NCI-H1417 (cell line): ENCODE measurements around the gene WDR54.
A peak's percentile ranks its signal among the peaks of the same experiment; 100 is the strongest.

Experiments
- DNase-seq, 3 experiments: peaks; one replicate each; lab custom pipeline; 2025; lab: John Stamatoyannopoulos, UW

The WDR54 gene, protein sequence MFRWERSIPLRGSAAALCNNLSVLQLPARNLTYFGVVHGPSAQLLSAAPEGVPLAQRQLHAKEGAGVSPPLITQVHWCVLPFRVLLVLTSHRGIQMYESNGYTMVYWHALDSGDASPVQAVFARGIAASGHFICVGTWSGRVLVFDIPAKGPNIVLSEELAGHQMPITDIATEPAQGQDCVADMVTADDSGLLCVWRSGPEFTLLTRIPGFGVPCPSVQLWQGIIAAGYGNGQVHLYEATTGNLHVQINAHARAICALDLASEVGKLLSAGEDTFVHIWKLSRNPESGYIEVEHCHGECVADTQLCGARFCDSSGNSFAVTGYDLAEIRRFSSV

GRCh38 chr2:74421221-74421870, at the start of gene WDR54, which contains the start of gene C2orf81:
Gene WDR54, plus strand, starts transcription at chr2:74421730. Its CDS starts 424 bp downstream, at chr2:74422154.
Gene C2orf81, minus strand, starts transcription at chr2:74421619. Its CDS starts 59 bp downstream, at chr2:74421560.
- peak; percentile 87 to 99 (median 99) for DNase-seq

GRCh38 chr2:74372674-74373073, 48.9 kb upstream of the WDR54 start:
- no peak for DNase-seq

- DNase-seq: peak in 2 of 3 experiments; percentile 11 to 89
These were observed 48.3 kb upstream of the WDR54 start for GRCh38 chr2:74373221-74373676.

DNA sequence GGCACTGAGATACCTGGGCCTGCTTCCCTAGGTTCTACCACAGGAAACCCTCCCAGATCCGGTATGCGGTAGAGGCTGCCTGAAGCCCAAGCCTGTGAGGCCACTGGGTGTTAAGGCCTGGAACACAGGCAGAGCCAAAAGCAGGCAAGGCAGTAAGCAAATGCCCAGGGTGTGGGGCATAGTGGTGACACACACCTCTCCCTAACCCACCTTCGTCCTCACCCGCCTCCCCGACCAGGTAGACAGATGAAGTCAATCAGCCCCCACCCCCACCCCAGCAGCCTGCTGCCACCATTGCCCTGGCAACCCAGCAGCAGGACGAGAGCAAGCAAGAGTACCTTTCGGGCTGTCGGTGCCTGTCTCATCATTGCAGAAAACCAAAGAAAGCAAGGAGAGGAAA, 47.5 kb upstream of the WDR54 start:
- DNase-seq: peak in 1 of 3 experiments; percentile 41

GRCh38 chr2:74374509-74375205, 46.9 kb upstream of the WDR54 start:
- DNase-seq: peak; percentile 84 to 92 (median 85)

- DNase-seq: no peak
These were observed 45.7 kb upstream of the WDR54 start for GRCh38 chr2:74375838-74376237.

DNA sequence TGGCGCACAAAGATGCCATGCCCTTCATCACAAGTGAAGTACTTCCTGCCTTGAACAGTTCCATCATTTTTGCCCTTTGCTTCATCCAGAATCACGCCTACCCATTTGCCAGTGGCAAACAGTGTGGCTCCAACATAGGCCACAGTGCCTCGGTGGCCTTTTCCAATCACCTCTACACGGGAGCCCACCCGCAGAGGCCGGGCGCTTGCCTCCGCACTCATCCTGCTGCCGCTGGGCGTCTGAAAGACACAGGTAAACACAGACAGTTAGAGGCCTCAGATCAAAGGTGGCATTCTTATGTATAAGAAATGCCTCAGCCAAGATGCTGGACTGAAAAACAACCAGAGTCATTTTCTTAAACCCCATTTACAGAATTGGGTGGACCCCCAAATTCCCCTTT, 43.5 kb upstream of the WDR54 start:
- no peak for DNase-seq

GRCh38 chr2:74379851-74380789, 41.4 kb upstream of the WDR54 start, which contains the start of gene DCTN1:
Gene DCTN1, minus strand, starts transcription at chr2:74380311. Its CDS starts 274 bp downstream, at chr2:74380037.
- DNase-seq: peak; percentile 1 to 27 (median 10)

GRCh38 chr2:74381751-74382150, 39.8 kb upstream of the WDR54 start:
- DNase-seq: no peak

GRCh38 chr2:74383254-74383653, 38.3 kb upstream of the WDR54 start:
- no peak for DNase-seq

DNA sequence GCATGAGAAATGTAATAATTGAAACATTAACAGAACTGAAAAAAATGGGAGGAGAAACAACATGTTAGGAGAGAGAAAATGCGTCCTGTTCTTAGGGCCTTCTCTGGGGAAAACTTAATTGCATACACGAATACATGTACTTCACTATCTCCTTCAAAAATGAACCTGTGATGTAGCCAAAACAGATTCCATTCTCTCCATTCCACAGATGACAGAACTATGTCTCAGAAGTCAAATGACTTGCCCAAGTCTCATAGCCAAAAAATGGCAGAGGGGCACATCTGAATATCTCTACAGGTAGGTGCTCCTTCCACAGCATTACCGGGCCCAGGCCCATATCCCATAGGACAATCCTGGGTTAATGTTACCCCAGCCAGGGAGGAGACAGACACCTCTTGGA, 37.5 kb upstream of the WDR54 start:
- no peak for DNase-seq

GRCh38 chr2:74385396-74385795, 36.1 kb upstream of the WDR54 start:
- no peak for DNase-seq

DNA sequence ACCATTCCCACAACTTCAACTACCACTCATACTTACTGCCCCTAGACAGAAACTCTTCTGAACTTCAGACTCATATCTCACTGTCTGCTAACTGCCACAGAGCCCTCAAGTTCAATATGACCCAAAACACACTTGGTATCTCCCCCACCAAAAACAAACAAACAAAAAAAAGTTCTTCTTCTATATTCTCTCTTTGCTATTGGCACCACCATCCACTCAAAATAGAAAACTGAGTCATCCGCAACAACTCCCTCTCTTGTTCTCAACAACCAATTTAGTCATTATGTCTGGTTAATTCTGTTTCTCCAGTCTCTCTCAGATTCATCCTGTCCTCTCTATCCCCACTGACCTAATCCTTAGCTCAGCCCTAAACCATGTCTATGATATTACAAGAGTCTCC, 34.2 kb upstream of the WDR54 start:
- no peak for DNase-seq

GRCh38 chr2:74390606-74391005, 30.9 kb upstream of the WDR54 start:
- peak in 1 of 3 experiments; percentile 20 for DNase-seq

- no peak for DNase-seq
These were observed 30.3 kb upstream of the WDR54 start for GRCh38 chr2:74391209-74391579.

DNA sequence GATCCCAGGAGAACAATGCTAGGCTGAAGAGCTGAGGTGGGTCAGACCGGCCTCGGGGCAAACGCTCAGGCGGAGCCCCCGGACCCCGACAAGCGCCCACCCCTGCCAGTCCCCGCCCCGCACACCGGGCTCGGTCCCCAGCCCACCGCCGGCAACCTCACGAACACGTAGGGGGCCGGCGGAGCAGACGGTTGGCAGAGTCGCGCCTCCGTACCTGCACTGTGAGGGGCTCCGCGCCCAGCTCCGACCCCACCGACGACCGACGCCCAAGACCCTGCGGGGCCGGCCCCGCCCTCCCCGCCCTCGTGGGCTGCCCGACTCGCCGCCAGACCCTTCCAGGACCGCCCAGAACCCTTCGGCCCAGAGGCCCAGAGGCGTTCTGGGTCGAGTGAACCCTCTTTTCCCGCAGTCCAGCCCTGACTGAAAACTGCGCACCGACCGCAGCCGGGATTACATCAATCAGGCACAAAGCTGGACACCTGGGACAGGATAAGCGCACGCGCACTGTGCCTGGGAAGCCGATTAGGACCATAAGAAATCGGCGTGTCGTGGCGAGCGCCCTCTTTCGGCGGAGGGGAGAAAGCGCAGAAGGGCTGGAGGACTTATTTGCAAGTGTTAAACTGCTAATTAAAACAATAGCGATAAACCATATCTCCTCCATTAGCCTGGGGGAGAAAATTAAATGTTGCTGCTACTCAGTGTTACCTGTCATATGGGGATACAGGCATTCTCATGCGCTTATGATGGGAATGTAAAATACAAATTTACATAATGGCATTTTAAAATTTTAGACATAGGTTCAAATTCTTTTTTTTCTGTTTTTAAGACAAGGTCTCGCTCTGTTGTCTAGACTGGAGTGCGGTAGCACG, 29.7 kb upstream of the WDR54 start:
- DNase-seq: peak; percentile 86 to 98 (median 93)

DNA sequence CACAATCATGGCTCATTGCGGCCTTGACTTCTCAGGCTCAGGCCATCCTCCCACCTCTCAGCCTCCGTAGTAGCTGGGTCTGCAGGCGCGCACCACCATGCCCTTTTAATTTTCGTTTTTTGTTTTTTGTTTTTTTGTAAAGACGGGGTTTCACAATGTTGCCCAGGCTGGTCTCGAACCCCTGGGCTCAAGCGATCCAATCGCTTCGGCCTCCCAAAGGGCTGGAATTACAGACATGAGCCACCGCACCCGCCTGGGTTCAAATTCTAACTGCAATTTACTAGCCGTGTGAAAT, 29.1 kb upstream of the WDR54 start:
- DNase-seq: no peak

- no peak for DNase-seq
These were observed 28.0 kb upstream of the WDR54 start for GRCh38 chr2:74393525-74393924.

DNA sequence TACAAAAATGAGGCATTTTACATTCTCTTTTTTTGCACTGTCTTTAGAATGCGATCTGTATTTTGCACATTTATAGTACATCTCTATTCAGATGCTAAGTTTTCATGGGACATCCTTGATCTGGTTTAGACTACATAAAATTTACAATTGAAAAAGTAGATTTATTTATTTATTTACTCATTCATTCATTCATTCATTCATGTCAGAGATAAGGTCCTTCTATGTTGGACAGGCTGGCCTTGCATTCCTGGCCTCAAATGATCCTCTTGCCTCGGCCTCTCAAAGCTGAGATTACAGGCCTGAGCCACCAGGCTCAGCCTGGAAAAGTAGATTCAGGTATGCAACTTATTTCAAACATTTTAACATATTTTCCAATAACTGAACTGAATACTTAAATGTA, 25.4 kb upstream of the WDR54 start:
- no peak for DNase-seq

GRCh38 chr2:74399785-74400184, 21.7 kb upstream of the WDR54 start:
- peak in 2 of 3 experiments; percentile 15 to 57 for DNase-seq

GRCh38 chr2:74401891-74402290, 19.6 kb upstream of the WDR54 start:
- no peak for DNase-seq
